ENCODE data around the gene ECSCR. TPM values are rescaled to one million over a fixed set of nuclear protein-coding genes. Genes with fewer than 3 reads are reported as not detected.

ECSCR gene
- total RNA-seq, 1 experiment from 2014 or later: 0.36 TPM

DNA sequence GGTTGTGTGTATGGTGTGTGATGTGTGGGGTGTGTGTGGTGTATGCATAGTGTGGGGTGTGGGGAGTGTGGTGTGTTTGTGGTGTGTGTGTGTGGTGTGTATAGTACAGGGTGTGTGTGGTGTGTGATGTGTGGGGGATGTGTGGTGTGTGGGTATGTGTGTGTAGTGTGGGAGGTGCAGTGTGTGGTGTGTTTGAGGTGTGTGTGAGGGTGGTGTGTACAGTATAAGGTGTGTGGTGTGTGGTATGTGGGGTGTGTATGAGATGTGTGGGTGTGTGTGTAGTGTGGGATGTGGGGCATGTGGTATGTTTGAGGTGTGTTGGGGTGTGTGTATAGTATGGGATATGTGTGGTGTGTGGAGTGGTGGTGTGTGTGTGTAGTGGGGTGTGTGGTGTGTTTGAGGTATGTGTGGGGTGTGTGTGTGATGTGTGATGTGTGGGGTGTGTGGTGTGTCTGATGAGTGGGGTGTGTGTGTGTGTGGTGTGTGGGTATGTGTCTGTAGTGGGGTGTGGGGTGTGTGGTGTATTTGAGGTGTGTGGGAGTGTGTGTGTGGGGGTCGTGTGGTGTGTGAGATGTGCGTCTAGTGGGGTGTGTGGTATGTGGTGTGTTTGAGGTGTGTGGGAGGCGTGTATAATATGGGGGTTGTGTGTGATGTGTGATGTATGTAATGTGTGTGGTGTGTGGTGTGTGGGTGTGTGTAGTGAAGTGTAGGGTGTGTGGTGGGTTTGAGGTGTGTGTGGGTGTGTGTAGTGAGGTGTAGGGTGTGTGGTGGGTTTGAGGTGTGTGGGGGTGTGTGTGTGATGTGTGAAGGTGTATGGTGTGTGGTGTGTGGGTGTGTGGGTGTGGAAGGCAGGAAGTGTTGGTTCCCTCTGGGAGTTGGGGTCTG, 8.6 kb downstream of the ECSCR start:
- no peak overlapping the region for H2AFZ ChIP-seq (ENCODE audit: low read length)
- H3K36me3 ChIP-seq (ENCODE audit: low read depth, low read length): no peaks in the 10 kb centered on the region
- H3K4me2 ChIP-seq (ENCODE audit: low read length): no peak overlapping the region
- TF ChIP-seq, protein P1, sequence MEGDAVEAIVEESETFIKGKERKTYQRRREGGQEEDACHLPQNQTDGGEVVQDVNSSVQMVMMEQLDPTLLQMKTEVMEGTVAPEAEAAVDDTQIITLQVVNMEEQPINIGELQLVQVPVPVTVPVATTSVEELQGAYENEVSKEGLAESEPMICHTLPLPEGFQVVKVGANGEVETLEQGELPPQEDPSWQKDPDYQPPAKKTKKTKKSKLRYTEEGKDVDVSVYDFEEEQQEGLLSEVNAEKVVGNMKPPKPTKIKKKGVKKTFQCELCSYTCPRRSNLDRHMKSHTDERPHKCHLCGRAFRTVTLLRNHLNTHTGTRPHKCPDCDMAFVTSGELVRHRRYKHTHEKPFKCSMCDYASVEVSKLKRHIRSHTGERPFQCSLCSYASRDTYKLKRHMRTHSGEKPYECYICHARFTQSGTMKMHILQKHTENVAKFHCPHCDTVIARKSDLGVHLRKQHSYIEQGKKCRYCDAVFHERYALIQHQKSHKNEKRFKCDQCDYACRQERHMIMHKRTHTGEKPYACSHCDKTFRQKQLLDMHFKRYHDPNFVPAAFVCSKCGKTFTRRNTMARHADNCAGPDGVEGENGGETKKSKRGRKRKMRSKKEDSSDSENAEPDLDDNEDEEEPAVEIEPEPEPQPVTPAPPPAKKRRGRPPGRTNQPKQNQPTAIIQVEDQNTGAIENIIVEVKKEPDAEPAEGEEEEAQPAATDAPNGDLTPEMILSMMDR (conservative IDR thresholded peaks at IDR 0.05; ENCODE audit: low read depth, low read length): no peak
- TF ChIP-seq EZH2phosphoT487 (IDR thresholded peaks at IDR 0.05; ENCODE audit: borderline replicate concordance, low read length): no peak
- TF ChIP-seq EZH2 (IDR thresholded peaks at IDR 0.05; ENCODE audit: low read length, unreplicated experiment): no peak
- no peaks in the 10 kb centered on the region for H3K9me2 ChIP-seq (replicated peaks; ENCODE audit: low read length)
- no peaks in the 10 kb centered on the region for H4K20me1 ChIP-seq (ENCODE audit: low read length)
- H3K4me3 ChIP-seq (ENCODE audit: low read length): no peak overlapping the region
- no peaks in the 10 kb centered on the region for H3K27me3 ChIP-seq (ENCODE audit: low read length)
- POLR2A ChIA-PET (ENCODE audit: unreplicated experiment): no interaction called here
- DNase-seq (no peak), ATAC-seq (no peak)
- no peak overlapping the region for H3K9ac ChIP-seq (ENCODE audit: low read length)
- no peaks in the 10 kb centered on the region for H3K79me2 ChIP-seq (ENCODE audit: low read length)
- intact Hi-C loops (cut with micrococcal nuclease): no loop called here
- no peaks in the 10 kb centered on the region for H3F3A ChIP-seq (ENCODE audit: low read length, unreplicated experiment)
- no peaks in the 10 kb centered on the region for H3K9me3 ChIP-seq (ENCODE audit: low read length)
- H3K4me1 ChIP-seq (ENCODE audit: insufficient read depth, low read length): peaks cover under 1% of the 10 kb centered on the region; the same call in 1 of the 2 replicates
- BruUV-seq (replicated peaks): no TSS peak
- CTCF ChIA-PET: no interaction called here
- H3K27ac ChIP-seq (ENCODE audit: low read length): no peak overlapping the region

DNA sequence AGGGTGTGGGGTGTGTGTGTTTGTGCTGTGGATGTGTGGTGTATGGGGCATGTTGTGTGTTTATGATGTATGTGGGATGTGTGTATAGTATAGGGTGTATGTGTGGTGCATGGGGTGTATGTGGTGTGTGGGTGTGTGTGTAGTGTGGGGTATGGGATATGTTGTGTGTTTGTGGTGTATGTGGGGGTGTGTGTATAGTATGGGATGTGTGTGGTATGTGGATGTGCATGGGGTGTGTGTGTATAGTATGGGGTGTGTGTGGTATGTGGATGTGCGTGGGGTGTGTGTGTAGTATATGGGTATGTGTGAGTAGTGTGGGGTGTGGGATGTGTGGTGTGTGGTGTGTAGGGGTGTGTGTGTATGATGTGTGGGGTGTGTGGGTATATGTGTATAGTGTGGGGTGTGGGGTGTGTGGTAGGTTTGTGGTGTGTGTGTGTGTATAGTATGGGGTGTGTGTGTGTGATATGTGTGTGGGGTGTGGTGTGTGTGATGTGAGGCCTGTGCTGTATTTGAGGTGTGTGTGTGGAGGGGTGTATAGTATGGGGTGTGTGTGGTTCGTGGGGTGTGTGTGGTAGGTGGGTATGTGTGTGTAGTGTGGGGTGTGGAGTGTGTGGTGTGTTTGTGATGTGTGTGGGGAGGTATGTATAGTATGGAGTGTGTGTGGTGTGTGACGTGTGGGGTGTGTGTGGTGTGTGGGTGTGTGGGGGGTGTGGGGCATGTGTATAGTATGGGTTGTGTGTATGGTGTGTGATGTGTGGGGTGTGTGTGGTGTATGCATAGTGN, 10.5 kb downstream of the ECSCR start:
- no peaks in the 10 kb centered on the region for H3K9me2 ChIP-seq (replicated peaks; ENCODE audit: low read length)
- TF ChIP-seq EZH2 (IDR thresholded peaks at IDR 0.05; ENCODE audit: low read length, unreplicated experiment) (no peak), EZH2phosphoT487 (IDR thresholded peaks at IDR 0.05; ENCODE audit: borderline replicate concordance, low read length) (no peak)
- TF ChIP-seq, protein P1 (conservative IDR thresholded peaks at IDR 0.05; ENCODE audit: low read depth, low read length): no peak
- CTCF ChIA-PET: no interaction called here
- H4K20me1 ChIP-seq (ENCODE audit: low read length): no peaks in the 10 kb centered on the region
- no peak for DNase-seq
- POLR2A ChIA-PET (ENCODE audit: unreplicated experiment): no interaction called here
- H3K9me3 ChIP-seq (ENCODE audit: low read length): no peaks in the 10 kb centered on the region
- no peaks in the 10 kb centered on the region for H3F3A ChIP-seq (ENCODE audit: low read length, unreplicated experiment)
- no peak overlapping the region for H3K4me2 ChIP-seq (ENCODE audit: low read length)
- intact Hi-C loops (cut with micrococcal nuclease): no loop called here
- H3K9ac ChIP-seq (ENCODE audit: low read length): no peak overlapping the region
- BruUV-seq (replicated peaks): no TSS peak
- H2AFZ ChIP-seq (ENCODE audit: low read length): no peak overlapping the region
- H3K27me3 ChIP-seq (ENCODE audit: low read length): no peaks in the 10 kb centered on the region
- H3K4me1 ChIP-seq (ENCODE audit: insufficient read depth, low read length): no peaks in the 10 kb centered on the region
- no peaks in the 10 kb centered on the region for H3K79me2 ChIP-seq (ENCODE audit: low read length)
- no peak overlapping the region for H3K27ac ChIP-seq (ENCODE audit: low read length)
- H3K36me3 ChIP-seq (ENCODE audit: low read depth, low read length): no peaks in the 10 kb centered on the region
- ATAC-seq: no peak
- no peak overlapping the region for H3K4me3 ChIP-seq (ENCODE audit: low read length)
